ENCODE results near the gene CALCOCO1. TPM values are rescaled to one million over a fixed set of nuclear protein-coding genes. Genes with fewer than 3 reads are reported as not detected.

Gene CALCOCO1
- total RNA-seq, 1 donor from 2014 or later: 70.5 TPM

DNA sequence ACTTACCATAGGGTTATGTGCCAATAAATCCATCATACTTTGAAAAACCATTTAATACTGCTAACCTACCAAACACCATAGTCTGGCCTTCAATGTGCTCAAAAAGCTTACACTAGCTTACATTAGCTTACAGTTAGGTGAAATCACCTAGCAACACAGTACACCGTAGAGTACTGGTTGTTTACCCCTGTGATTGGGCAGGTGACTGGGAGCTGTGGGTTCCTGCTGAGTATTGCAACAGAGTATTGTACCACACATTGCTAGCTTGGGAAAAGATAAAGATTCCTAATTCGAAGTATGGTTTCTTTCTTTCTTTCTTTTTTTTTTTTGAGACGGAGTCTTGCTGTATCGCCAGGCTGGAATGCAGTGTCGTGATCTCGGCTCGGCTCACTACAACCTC, 56.9 kb downstream of the CALCOCO1 start:
- DNase-seq (ENCODE audit: extremely low read depth, low read depth, low spot score): no peak

DNA sequence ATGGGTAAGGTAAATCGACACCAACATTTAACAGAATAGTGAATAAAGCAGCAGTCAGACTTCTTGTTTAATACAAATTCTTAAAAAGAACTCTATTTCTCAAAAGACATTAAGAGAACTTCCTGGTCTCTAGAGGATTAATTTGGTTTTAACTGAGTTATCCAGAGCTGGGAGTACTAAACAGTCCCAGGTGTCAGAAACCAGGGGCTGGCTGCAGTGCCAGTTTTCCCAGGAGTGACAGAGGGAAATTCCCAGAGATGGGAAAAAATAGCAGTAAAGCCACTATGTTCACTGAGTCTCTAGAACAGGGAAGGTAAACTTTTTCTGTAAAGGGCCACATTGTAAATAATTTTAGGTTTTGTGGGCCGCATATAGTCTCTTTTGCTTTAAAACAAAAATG, 60.2 kb downstream of the CALCOCO1 start:
- no peak for DNase-seq (ENCODE audit: extremely low read depth, low read depth, low spot score)

- no peak for DNase-seq (ENCODE audit: extremely low read depth, low read depth, low spot score)
These were observed 62.3 kb downstream of the CALCOCO1 start for GRCh38 chr12:53664936-53665335.

GRCh38 chr12:53664191-53664590, 63.1 kb downstream of the CALCOCO1 start:
- DNase-seq (ENCODE audit: extremely low read depth, low read depth, low spot score): no peak

DNA sequence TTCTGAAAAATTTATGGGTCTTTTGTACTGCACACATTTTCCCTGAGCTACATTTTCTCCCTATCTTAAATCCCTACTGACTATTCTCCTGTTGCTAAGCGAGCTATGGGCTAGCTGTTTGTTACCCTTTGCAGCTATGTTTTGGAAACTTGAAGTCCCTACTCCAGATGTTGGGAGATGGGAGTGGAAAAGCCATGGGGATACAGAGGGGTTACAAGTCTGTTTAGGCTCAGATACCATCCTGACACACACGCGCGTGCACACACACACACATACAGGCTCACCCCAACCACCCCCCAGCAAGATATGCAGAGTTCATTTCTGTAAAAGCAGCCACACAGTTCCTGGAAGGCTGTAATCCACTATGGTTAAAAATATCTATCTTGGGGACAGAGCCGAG, 67.2 kb downstream of the CALCOCO1 start:
- DNase-seq (ENCODE audit: extremely low read depth, low read depth, low spot score): no peak

- DNase-seq (ENCODE audit: extremely low read depth, low read depth, low spot score): no peak
These were observed 67.7 kb downstream of the CALCOCO1 start for GRCh38 chr12:53659571-53659981.

DNA sequence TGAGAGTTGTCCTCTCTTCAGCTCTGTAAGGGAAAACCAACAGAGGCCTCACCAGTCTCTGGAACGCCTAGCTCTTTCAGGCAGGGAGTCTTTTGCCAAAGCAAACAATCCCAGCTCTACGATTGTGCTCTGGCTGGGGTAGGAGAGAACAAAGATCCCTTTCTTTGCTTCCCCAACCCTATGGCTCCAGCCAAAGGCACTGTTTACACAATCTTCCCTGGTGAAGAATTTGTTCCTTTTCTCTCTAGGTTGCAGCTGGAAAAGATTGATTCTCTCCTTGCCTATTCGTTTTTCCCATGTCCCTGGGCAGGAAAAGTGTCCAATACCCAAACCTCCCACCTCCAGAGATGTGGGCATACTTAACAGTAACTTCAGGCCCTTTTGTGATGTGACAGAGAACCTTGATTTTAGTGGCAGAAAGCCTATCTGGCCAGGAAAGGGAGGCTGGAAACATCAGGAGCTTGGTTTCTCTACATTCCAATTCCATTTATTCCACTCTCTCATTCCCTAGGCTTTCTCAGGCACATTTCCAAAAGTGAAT, 68.2 kb downstream of the CALCOCO1 start:
- no peak for DNase-seq (ENCODE audit: extremely low read depth, low read depth, low spot score)

Other genes starting within 250 kb of the CALCOCO1 start
- gene MAP3K12, start 228.0 kb downstream of the CALCOCO1 start, total RNA-seq: 22.6 and 29.2 TPM in 2 replicates
- gene TARBP2, start 226.2 kb downstream of the CALCOCO1 start, total RNA-seq: 45.7 and 50.6 TPM in 2 replicates
- gene NPFF, start 220.0 kb downstream of the CALCOCO1 start, total RNA-seq: 0.70 TPM in 1 of 2 replicates, not detected in the other
- 21.8 and 32.4 TPM in 2 replicates for gene ATF7, start 101.1 kb downstream of the CALCOCO1 start, total RNA-seq
- 301 and 370 TPM in 2 replicates for gene ATP5MC2, start 51.4 kb downstream of the CALCOCO1 start, total RNA-seq
- not detected in 2 replicates for gene CISTR, start 24.5 kb upstream of the CALCOCO1 start, total RNA-seq
- not detected in 2 replicates for gene HOXC13, start 211.4 kb upstream of the CALCOCO1 start, total RNA-seq
- not detected in 2 replicates for gene HOXC12, start 227.5 kb upstream of the CALCOCO1 start, total RNA-seq
- 0.23 TPM in 1 of 2 replicates, not detected in the other for gene HOXC11, start 245.7 kb upstream of the CALCOCO1 start, total RNA-seq
- 0.12 TPM in 1 of 2 replicates, not detected in the other for gene HOTAIR, start 247.5 kb upstream of the CALCOCO1 start, total RNA-seq